Hypothalamus (tissue), 51 donors: Measurements from ENCODE around the gene MLST8.
A peak's percentile ranks its signal among the peaks of the same experiment; 100 is the strongest.

ENCODE experiments used
- DNase-seq, 51 donors: peaks; one replicate each; lab custom pipeline; 2025; lab: John Stamatoyannopoulos, UW

The MLST8 gene

GRCh38 chr16:2206780-2207433 lies 1.7 kb downstream of the MLST8 start:
- no peak for DNase-seq

- no peak for DNase-seq
Observed at GRCh38 chr16:2207872-2208271, 2.6 kb downstream of the MLST8 start.

- DNase-seq = no peak
Observed at GRCh38 chr16:2208308-2208707, 3.1 kb downstream of the MLST8 start.

- DNase-seq = no peak
Observed at GRCh38 chr16:2208772-2209171, 3.5 kb downstream of the MLST8 start.

- DNase-seq = no peak
Observed at GRCh38 chr16:2209258-2210008, 4.2 kb downstream of the MLST8 start.

GRCh38 chr16:2210009-2210332 lies 4.7 kb downstream of the MLST8 start:
- no peak for DNase-seq

GRCh38 chr16:2210386-2211365 lies 5.4 kb downstream of the MLST8 start, which contains the start of gene BRICD5:
Gene BRICD5 (minus strand): TSS chr16:2210863. CDS start chr16:2210833, 30 bp downstream.
- no peak for DNase-seq

- no peak for DNase-seq
Observed at GRCh38 chr16:2211923-2212347, 6.7 kb downstream of the MLST8 start.

- peak in 1 of 51 donors; percentile 21 for DNase-seq
Observed at GRCh38 chr16:2212362-2213324, 7.4 kb downstream of the MLST8 start.

GRCh38 chr16:2213817-2214718 lies 8.8 kb downstream of the MLST8 start:
- no peak for DNase-seq

- no peak for DNase-seq
Observed at GRCh38 chr16:2214719-2214968, 9.4 kb downstream of the MLST8 start, which contains the start of gene PGP. Gene PGP (minus strand): TSS chr16:2214840. CDS start chr16:2214777, 63 bp downstream.

GRCh38 chr16:2216330-2216729 lies 11.1 kb downstream of the MLST8 start:
- no peak for DNase-seq

- DNase-seq = peak; percentile 65 to 100 (median 98)
Observed at GRCh38 chr16:2223221-2223941, 18.1 kb downstream of the MLST8 start, which contains the start of gene E4F1. Gene E4F1 (plus strand): TSS chr16:2223591. CDS start chr16:2223614, 23 bp downstream.

GRCh38 chr16:2223942-2224486 lies 18.8 kb downstream of the MLST8 start:
- peak in 7 of 51 donors; percentile 20 to 52 (median 43) for DNase-seq

- DNase-seq = no peak
Observed at GRCh38 chr16:2226245-2226793, 21.1 kb downstream of the MLST8 start.

- DNase-seq = no peak
Observed at GRCh38 chr16:2226918-2227317, 21.7 kb downstream of the MLST8 start.

- DNase-seq = no peak
Observed at GRCh38 chr16:2228161-2228824, 23.0 kb downstream of the MLST8 start.
